VCaP (cell line): ENCODE results near the gene UBQLN4.
A peak's percentile ranks its signal among the peaks of the same experiment; 100 is the strongest.

ENCODE experiments used
- H3K27ac ChIP-seq: fragments of 450-650 bp; 2 replicates; pipeline ENCODE4 v1.5.1; 2017
- CTCF ChIP-seq: fragments of 450-650 bp; conservative IDR thresholded peaks from 2 replicates; pipeline ENCODE4 v1.5.1; 2017; ENCODE audit warnings: mild to moderate bottlenecking, moderate library complexity

Gene UBQLN4

GRCh38 chr1:156080241-156080862 lies 26.8 kb upstream of the UBQLN4 start:
- no peak for TF ChIP-seq CTCF

GRCh38 chr1:156079762-156080161 lies 26.2 kb upstream of the UBQLN4 start:
- no peak overlapping the region for H3K27ac ChIP-seq
- TF ChIP-seq CTCF, result no peak

More at GRCh38 chr1:156080241-156080862, 26.8 kb upstream of the UBQLN4 start:
- peak overlapping the region; percentile 66; the same call in 1 of the 2 replicates for H3K27ac ChIP-seq

DNA sequence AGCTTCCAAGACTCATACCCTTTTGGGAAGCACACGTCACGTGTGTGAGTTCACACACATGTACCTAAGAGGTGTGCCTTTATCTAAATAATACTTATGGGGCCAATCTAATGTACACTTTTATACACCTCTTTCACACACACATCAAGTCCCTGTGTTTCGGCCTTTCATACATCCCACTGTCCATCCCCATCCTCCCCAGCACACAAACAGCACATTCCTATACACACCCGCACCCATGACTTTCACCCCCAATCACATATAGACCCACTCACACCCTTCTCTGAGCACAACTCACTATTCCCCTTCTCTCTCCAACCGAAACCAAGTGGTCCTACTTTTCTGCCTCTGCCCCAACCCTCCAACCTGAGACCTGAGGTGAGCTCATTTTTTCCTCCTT lies 25.1 kb upstream of the UBQLN4 start:
- TF ChIP-seq CTCF, result no peak
- H3K27ac ChIP-seq, result no peak overlapping the region

- no peak overlapping the region for H3K27ac ChIP-seq
- no peak for TF ChIP-seq CTCF
Observed at GRCh38 chr1:156077430-156077760, 23.8 kb upstream of the UBQLN4 start.

- no peak for TF ChIP-seq CTCF
- no peak overlapping the region for H3K27ac ChIP-seq
Observed at GRCh38 chr1:156076609-156077429, 23.2 kb upstream of the UBQLN4 start.

DNA sequence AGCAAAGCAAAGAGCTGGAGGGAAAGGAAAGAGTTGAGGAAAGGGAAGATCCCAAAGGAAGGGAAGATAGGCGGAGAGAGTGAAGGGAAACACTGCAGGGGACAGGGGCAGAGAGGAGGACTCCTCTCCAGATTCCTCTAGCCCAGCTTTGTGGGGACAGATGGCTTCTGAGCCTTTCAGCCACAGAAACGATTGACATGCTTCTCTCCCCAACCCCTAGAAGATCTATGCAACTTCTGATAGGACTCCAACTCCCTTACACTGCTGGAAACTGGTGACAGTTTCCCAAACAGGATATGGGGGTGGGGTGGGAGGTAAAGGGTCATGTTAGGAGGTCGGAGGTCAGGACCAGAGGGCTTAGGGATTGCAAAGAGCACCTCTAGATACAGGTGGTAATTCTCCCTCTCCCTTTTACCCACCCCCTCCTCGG lies 22.2 kb upstream of the UBQLN4 start:
- no peak overlapping the region for H3K27ac ChIP-seq
- TF ChIP-seq CTCF, result no peak

DNA sequence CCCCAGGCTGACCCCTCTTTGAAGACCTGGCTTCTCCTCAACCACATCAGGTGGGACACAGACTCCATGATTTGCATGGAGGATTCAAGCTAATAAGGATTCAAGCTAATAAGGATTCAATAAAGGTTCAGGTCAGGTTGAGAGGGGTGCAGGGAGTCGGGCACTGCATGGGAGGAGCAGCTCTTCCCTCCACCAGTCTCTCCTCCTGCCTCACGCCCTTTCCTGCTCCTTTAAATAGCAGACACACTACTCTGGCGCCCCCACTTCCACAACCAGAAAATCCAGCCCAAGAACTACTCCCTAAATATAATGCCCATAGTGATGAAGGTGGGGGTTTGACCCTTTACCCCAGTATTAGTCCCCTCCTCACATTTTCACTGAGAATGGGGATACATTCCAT lies 21.6 kb upstream of the UBQLN4 start:
- H3K27ac ChIP-seq, result no peak overlapping the region
- no peak for TF ChIP-seq CTCF
